HG03457 (cell line): ENCODE measurements around the gene RBM24.
"Not testable (repeated sequence)": the region's sequence is repeated elsewhere in the genome, so short reads cannot be mapped to it uniquely, and the experiment has no call there.

Experiments
- ATAC-seq: cut with Tn5 transposase; IDR thresholded peaks from one replicate; pipeline ENCODE4 v1.9.1; 2021; ENCODE audit warnings: moderate number of reproducible peaks; ENCODE audit not compliant: unreplicated experiment

The RBM24 gene

DNA sequence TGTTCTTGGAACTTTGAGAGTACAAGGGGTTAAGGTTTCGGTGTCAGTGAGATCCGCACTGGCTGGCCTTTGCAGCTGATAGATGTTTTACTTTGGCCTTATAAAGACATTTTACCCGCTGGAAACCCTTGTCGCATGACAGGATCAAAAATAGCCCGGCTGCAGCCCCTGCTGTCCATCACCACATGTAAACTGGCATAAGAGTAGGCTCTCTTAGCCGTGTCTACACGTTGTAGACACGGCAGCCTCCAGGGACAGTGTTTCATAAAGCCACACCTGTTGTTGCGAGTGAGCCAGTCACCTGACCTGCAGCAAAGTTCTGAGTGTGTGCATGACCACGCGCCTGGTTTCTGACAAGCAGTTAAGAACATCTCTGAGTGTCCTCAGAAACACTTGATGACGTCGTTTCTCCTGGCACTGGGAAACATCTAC lies 8.5 kb downstream of the RBM24 start:
- no peak for ATAC-seq

- ATAC-seq: no peak
Measured at GRCh38 chr6:17291778-17292177, 10.6 kb downstream of the RBM24 start.

DNA sequence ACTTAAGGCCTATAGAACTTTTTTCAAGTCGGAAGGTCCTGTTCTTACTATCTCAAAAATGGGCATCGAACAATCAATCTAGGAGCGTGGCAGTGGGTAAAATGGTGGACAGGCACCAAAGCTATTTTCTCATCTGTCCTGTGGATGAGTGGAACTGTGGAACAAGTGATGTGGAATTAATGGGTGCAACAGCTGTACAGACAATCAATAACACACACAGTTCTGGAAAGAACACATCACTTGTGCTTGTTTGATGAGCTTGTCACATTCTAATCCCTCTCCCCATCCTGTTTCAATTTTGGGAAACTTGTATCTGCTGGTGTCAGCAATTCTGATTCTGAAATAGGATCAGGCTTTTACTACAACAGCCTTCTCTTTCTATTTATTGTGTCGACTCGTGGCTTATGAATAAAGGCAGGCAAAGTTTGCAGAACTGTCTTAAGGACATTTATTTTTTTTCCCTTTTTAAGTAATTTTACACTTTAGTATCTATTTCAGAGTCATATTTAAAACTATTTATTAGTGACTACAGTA lies 11.5 kb downstream of the RBM24 start:
- ATAC-seq: no peak

DNA sequence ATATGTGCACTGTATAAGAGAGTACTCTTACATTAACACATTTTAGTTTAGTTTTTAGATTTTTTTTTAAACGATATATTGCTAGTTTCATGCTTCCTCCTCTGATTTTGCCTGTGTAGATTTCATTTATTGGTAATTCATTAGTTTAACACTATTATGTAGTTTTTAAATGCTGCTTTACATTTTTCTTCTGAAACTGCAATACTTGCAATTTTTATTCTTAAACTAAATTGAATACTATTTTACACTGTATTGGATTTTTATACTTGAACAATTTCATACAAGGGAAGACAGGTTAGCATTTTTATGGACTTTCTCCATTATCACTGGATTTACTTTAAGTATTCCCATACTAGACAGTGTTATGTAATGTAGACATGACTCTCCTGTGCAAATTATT lies 12.2 kb downstream of the RBM24 start:
- no peak for ATAC-seq

DNA sequence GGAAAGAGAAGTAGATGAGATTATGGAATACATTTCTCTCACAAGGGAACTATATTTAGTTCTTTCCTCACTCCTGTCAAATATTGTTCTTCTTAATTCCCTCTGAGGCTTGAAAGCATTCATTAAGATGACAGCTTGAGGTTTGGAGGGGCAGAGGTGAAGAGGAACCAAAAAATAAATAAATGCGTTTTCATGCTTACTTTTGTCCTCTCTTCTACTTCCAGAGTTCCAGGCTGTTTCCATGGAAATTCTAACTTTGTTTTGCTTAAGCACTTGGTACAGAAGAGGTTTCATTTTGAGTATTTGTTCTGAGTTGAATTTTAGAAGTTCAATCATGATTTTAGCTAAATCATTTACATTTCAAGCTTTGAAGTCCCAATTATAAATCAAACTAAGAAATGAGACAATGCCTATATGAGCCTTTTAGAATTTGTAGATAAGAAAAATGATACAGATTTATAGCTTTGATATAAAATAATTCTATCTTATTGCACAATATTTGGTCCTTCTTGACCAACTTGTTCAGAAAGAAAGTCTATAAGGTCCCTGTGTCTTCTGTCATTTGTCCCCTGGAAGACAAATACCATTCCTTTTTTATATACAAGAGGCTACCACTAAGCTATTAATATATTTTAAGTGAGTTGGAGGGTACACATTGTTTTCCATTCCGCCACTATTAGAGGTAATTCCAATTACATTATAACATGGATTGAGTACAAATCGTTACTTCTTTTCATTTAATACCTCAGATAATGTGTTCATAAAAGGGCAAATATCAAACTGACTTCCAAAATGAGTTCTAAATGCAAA lies 16.3 kb downstream of the RBM24 start:
- ATAC-seq: no peak

DNA sequence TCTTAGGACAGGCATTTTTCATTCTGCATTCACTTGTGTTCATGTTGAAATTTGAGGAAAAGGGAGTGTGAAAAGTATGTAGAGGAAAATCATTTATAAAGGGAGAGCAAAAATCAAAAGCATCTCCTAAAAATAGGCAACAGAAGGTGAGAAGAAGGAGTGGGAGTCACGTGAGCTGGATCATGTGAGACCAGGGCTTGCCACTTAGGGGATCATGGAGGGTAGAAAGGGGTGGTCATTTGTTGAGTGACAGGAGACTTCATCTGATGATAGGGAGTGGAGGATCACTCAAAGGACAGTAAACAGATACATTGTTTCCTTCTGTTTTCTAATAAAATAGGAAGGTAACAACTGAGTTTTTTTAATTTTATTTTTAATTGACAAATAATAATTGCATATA lies 17.1 kb downstream of the RBM24 start:
- ATAC-seq: no peak

GRCh38 chr6:17299222-17299621 lies 18.1 kb downstream of the RBM24 start:
- no peak for ATAC-seq

DNA sequence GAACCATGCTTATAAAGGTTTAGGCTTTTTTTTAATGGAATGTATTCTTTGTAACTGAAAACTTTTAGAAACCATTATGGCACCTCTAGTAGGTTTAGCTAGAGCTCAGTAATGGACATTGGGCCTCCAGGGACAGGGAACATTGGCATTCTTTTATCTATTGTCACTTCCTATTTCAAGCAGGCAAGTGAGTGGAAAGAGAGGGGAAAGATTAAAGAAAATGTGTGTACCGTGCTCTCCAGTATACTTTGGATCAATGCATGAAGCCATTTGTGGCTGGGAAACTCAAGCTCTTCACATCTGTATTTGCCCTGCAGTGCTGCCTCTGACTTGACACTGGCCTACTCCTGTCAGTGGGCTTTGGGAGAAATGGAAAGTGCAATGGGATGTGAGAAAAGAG lies 18.6 kb downstream of the RBM24 start:
- no peak for ATAC-seq

GRCh38 chr6:17300637-17301036 lies 19.5 kb downstream of the RBM24 start:
- ATAC-seq: no peak

- ATAC-seq: no peak
Measured at GRCh38 chr6:17303444-17303843, 22.3 kb downstream of the RBM24 start.

GRCh38 chr6:17305219-17306001 lies 24.2 kb downstream of the RBM24 start:
- ATAC-seq: no peak

- ATAC-seq: no peak
Measured at GRCh38 chr6:17311595-17312311, 30.6 kb downstream of the RBM24 start.

GRCh38 chr6:17313238-17313637 lies 32.1 kb downstream of the RBM24 start:
- not testable (repeated sequence) for ATAC-seq

GRCh38 chr6:17313971-17314370 lies 32.8 kb downstream of the RBM24 start:
- no peak for ATAC-seq

DNA sequence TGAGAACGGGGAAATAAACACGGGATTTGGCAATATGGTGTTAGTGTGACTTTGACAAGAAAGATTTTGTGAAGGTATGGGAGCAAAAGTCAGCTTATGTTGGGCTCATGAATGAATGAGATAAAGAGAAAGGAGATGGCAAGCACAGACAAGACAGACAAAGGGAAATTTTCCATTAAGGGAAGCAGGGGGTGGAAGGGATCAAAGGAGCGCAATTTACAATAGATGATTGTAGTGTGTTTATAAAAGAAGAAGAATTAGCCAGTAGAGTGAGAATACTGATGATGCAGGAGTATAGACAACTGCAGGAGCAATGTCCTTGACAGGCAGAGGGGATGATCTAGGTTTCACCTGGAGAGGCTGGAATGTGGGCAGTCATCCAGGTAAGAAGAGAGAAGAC lies 34.1 kb downstream of the RBM24 start:
- ATAC-seq: no peak

GRCh38 chr6:17318435-17319165 lies 37.4 kb downstream of the RBM24 start:
- ATAC-seq: no peak

GRCh38 chr6:17320266-17320665 lies 39.1 kb downstream of the RBM24 start:
- ATAC-seq: not testable (repeated sequence)

DNA sequence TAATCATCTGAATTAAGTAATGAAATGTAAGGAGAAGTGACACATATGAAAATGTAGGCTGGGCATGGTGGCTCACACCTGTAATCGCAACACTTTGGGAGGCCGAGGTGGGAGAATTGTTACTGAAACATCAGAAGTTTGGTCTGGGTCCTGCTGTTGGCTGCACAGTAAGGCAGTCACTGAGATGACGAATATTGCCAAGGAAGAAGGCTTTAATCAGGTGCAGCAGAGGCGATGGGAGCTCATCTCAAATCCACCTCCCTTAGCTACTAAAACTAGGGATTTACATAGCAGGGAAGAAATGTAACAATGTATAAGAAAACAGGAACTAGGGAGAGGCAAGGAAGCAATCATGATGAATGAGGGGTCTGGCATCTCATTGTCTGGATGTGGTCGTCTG lies 50.1 kb downstream of the RBM24 start:
- no peak for ATAC-seq

DNA sequence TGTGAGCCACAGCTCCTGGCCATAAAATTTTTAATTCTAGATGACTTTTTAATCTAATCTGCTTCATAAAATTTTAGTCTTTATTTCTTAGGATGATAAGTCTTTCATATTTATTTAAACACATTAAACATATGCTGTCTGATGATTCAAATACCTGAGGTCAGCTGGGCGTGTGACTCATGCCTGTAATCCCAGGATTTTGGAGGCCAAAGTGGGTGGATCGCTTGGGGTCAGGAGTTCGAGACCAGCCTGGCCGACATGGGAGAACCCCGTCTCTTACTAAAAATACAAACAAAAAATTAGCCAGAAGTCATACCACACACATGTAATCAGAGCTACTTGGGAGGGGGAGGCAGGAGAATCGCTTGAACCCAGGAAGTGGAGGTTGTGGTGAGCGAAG lies 53.1 kb downstream of the RBM24 start:
- ATAC-seq: no peak

DNA sequence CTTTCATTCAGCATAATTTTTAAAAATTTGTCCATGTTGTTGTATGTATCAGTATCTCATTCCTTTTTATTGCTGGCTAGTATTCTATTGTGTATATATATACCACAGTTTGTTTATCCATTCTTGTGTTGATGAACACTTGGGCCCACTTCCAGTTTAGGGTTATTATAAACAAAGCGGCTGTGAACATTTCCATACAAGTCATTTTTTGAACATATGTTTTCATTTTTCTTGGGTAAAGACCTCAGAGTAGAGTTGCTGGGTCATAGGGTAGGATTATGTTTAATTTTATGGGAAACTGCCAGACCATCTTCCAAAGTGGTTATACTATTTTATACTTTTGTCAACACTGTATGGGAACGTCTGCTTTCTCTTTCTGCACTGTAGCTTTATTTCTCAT lies 55.3 kb downstream of the RBM24 start:
- ATAC-seq: no peak

DNA sequence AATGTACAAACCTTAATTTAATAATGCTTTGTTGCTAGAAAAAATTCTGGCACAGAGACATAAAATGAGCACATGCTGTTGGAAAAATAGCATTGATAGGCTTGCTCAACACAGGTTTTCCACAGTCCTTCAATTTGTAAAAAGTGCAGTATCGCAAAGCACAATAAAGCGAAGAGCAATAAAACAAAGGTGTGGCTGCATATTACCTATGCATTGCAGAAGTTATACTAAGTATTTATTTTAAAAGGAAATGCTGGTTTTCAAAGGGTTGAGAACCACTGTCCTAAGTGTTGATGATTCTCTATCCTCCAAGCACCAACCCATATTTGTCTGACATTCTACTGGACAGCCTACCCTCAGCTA lies 58.1 kb downstream of the RBM24 start:
- ATAC-seq: no peak
